Measurements from ENCODE around the gene CACNG5. TPM values are rescaled to one million over a fixed set of nuclear protein-coding genes. Genes with fewer than 3 reads are reported as not detected.

CACNG5 gene
- total and polyA plus RNA-seq, 2 donors (not counting 1 experiment from before 2014, with no cell fraction given) = not detected

- ATAC-seq (ENCODE audit: low read depth) (no peak), DNase-seq (no peak)
- TF ChIP-seq EZH2 (IDR thresholded peaks at IDR 0.05; ENCODE audit: borderline replicate concordance, insufficient read depth, low read depth, low read length, poor library complexity, severe bottlenecking) (no peak), CTCF (IDR thresholded peaks at IDR 0.05) (no peak)
- Mint-ChIP-seq H3K27ac (no peak overlapping the region), H3K4me1 (no peaks in the 10 kb centered on the region), H3K4me3 (no peak overlapping the region), H3K27me3 (peaks cover 12% of the 10 kb centered on the region), H3K9me3 (ENCODE audit: insufficient read depth) (peaks cover under 1% of the 10 kb centered on the region)
- no peaks in the 10 kb centered on the region for H4K20me1 ChIP-seq (ENCODE audit: control insufficient read depth, insufficient read depth, low read length, poor library complexity, severe bottlenecking)
- ChIA-PET CTCF (no interaction called here), POLR2A (no interaction called here)
- H3K4me3 ChIP-seq (ENCODE audit: control extremely low read depth in 1 of 5, extremely low read depth in 1 of 5, insufficient read depth in 1 of 5, low read depth in 2 of 5, low read length in 4 of 5) = no peak overlapping the region
- 100% methylated on average over 2 of the region's 3 CpGs for WGBS (ENCODE audit: insufficient coverage)
- no peak overlapping the region for H2AFZ ChIP-seq (ENCODE audit: insufficient read depth, low read depth, low read length, poor library complexity, severe bottlenecking)
- H3K9me3 ChIP-seq (ENCODE audit: control extremely low read depth in 1 of 3, control insufficient read depth in 2 of 3, insufficient read depth in 1 of 3, low read length in 2 of 3) = peaks cover 0 to 7% (median 0%) of the 10 kb centered on the region in 3 donors
- intact Hi-C loops (cut with micrococcal nuclease) = no loop called here
- no peaks in the 10 kb centered on the region for H3K4me1 ChIP-seq (ENCODE audit: control insufficient read depth in 2 of 2, insufficient read depth in 2 of 2, low read length in 2 of 2)
- H3K4me2 ChIP-seq (replicated peaks; ENCODE audit: low read depth, low read length, poor library complexity, severe bottlenecking) = no peak overlapping the region
- H3K36me3 ChIP-seq (replicated peaks in 1 of 2; ENCODE audit: control extremely low read depth in 1 of 2, control insufficient read depth in 1 of 2, extremely low read depth in 1 of 2, insufficient read depth in 2 of 2, low read length in 1 of 2) = no peaks in the 10 kb centered on the region
- H3K27me3 ChIP-seq (replicated peaks in 1 of 4; ENCODE audit: control extremely low read depth in 1 of 4, control insufficient read depth in 3 of 4, insufficient read depth in 4 of 4, low read length in 3 of 4) = peaks cover 0 to 3% (median 1%) of the 10 kb centered on the region in 4 experiments
- H3K27ac ChIP-seq (ENCODE audit: low read length in 2 of 2) = no peak overlapping the region
- H3K9ac ChIP-seq (ENCODE audit: low read length) = no peak overlapping the region
- H3K79me2 ChIP-seq (ENCODE audit: control insufficient read depth, insufficient read depth, low read length) = no peaks in the 10 kb centered on the region
These were observed 96.0 kb downstream of the CACNG5 start for GRCh38 chr17:66930933-66931332.

GRCh38 chr17:66932311-66932710 lies 97.4 kb downstream of the CACNG5 start:
- ATAC-seq (ENCODE audit: low read depth) (no peak), DNase-seq (no peak)
- H3K4me2 ChIP-seq (replicated peaks; ENCODE audit: low read depth, low read length, poor library complexity, severe bottlenecking) = no peak overlapping the region
- H3K27me3 ChIP-seq (replicated peaks in 1 of 4; ENCODE audit: control extremely low read depth in 1 of 4, control insufficient read depth in 3 of 4, insufficient read depth in 4 of 4, low read length in 3 of 4) = no peaks in the 10 kb centered on the region
- H3K4me3 ChIP-seq (ENCODE audit: control extremely low read depth in 1 of 5, extremely low read depth in 1 of 5, insufficient read depth in 1 of 5, low read depth in 2 of 5, low read length in 4 of 5) = no peak overlapping the region
- H2AFZ ChIP-seq (ENCODE audit: insufficient read depth, low read depth, low read length, poor library complexity, severe bottlenecking) = no peak overlapping the region
- ChIA-PET POLR2A (no interaction called here), CTCF (no interaction called here)
- intact Hi-C loops (cut with micrococcal nuclease) = no loop called here
- H3K36me3 ChIP-seq (replicated peaks in 1 of 2; ENCODE audit: control extremely low read depth in 1 of 2, control insufficient read depth in 1 of 2, extremely low read depth in 1 of 2, insufficient read depth in 2 of 2, low read length in 1 of 2) = no peaks in the 10 kb centered on the region
- H4K20me1 ChIP-seq (ENCODE audit: control insufficient read depth, insufficient read depth, low read length, poor library complexity, severe bottlenecking) = no peaks in the 10 kb centered on the region
- Mint-ChIP-seq H3K27me3 (peaks cover 4% of the 10 kb centered on the region), H3K4me1 (no peaks in the 10 kb centered on the region), H3K9me3 (ENCODE audit: insufficient read depth) (peaks cover 7% of the 10 kb centered on the region), H3K27ac (no peak overlapping the region), H3K4me3 (no peak overlapping the region)
- TF ChIP-seq EZH2 (IDR thresholded peaks at IDR 0.05; ENCODE audit: borderline replicate concordance, insufficient read depth, low read depth, low read length, poor library complexity, severe bottlenecking) (no peak), CTCF (IDR thresholded peaks at IDR 0.05) (no peak)
- H3K9ac ChIP-seq (ENCODE audit: low read length) = no peak overlapping the region
- no peaks in the 10 kb centered on the region for H3K4me1 ChIP-seq (ENCODE audit: control insufficient read depth in 2 of 2, insufficient read depth in 2 of 2, low read length in 2 of 2)
- 83% methylated on average over 1 of the region's 2 CpGs for WGBS (ENCODE audit: insufficient coverage)
- peaks cover 0 to 11% (median 0%) of the 10 kb centered on the region in 3 donors for H3K9me3 ChIP-seq (ENCODE audit: control extremely low read depth in 1 of 3, control insufficient read depth in 2 of 3, insufficient read depth in 1 of 3, low read length in 2 of 3)
- H3K27ac ChIP-seq (ENCODE audit: low read length in 2 of 2) = no peak overlapping the region
- H3K79me2 ChIP-seq (ENCODE audit: control insufficient read depth, insufficient read depth, low read length) = no peaks in the 10 kb centered on the region
